Measurements from ENCODE around the gene GADD45G.

GADD45G gene

DNA sequence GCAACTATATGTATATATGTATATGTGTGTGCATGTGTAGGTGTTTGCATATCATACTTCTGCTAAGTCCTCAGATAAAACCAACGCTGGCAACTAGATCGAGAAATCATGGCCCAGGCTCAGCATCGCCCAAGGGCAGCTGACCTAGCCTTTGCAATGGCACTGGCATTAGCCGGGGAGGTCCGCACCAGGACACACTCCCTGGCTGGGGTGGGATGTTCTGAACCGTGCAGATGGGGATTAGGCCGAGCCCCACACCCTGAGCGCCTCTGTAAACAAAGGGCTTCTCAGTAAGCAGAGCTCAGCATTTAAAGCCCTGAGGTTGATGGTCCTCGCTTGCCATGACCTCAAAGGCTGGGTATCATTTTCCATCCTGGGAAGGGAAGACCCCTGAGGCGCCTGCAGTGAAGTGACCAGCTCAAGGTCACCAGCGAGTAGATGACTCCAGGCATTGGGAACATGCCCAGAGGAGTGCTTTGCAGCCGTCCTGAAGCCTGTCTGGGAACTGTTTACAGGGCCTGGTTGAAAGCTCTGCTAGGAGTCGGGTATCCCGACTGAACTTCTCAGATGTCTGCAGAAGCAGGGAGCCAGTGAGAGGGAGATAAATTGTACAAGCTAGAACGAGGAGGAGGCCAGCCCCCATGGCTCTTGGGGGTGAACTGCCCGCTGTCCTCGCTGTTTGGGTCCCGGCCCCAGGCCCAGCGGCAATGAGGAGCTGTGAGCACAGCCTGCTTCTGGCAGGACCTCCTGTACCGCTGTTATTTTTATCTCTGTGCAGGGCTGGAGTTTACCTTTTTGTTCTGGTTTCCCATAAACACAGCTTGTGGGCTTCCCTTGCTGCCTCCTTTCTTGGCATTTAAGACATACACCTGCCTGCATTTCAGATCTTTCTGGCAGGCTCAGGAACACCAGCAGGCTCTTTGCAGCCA, 18.4 kb downstream of the GADD45G start:
- no peaks in the 10 kb centered on the region for H3K36me3 ChIP-seq (replicated peaks)
- DNase-seq: no peak
- no peak for TF ChIP-seq CTCF (IDR thresholded peaks at IDR 0.05; ENCODE audit: low read depth, low read length, missing control alignments)
- no peak overlapping the region for H3K4me3 ChIP-seq (ENCODE audit: low read depth, low read length)
- H3K27ac ChIP-seq: no peak overlapping the region
- no peaks in the 10 kb centered on the region for H3K27me3 ChIP-seq (replicated peaks)
- in situ Hi-C loops (cut with HindIII; ENCODE audit: low pct_ligation_motif_present, low sequenced_read_pairs): no loop called here

DNA sequence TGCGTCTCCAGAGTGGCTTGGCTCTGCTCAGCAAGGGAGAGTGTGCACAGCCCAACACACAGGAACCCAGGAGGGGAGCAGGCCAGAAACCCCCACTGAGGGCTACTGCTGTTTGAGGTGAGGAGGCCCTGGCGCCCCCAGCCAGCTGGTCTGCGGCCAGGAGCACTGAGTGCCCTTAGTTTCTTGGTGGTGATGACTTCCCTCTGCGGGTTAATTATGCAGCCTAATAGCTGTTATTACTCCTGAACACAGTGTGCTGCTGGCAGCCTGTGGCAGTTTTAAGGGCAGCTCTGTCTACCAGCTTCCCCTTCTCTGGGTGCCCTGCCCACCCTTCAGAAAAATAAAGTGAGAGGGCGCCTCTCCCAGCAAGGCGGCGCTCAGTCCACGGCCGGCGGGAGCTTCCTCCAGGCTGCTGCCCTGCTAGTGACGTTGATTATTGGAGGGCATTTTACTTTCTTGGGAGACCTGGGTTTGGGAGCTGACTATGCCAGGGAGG, 19.2 kb downstream of the GADD45G start:
- in situ Hi-C loops (cut with HindIII; ENCODE audit: low pct_ligation_motif_present, low sequenced_read_pairs): no loop called here
- no peak for DNase-seq
- Histone ChIP-seq H3K36me3 (replicated peaks) (no peaks in the 10 kb centered on the region), H3K4me3 (ENCODE audit: low read depth, low read length) (no peak overlapping the region), H3K27me3 (replicated peaks) (no peaks in the 10 kb centered on the region), H3K27ac (no peak overlapping the region)
- no peak for TF ChIP-seq CTCF (IDR thresholded peaks at IDR 0.05; ENCODE audit: low read depth, low read length, missing control alignments)

GRCh38 chr9:89625721-89626687, 21.2 kb downstream of the GADD45G start:
- TF ChIP-seq CTCF (IDR thresholded peaks at IDR 0.05; ENCODE audit: low read depth, low read length, missing control alignments): no peak
- Histone ChIP-seq H3K27ac (no peak overlapping the region), H3K27me3 (replicated peaks) (no peaks in the 10 kb centered on the region), H3K4me3 (ENCODE audit: low read depth, low read length) (no peak overlapping the region), H3K36me3 (replicated peaks) (no peaks in the 10 kb centered on the region)
- in situ Hi-C loops (cut with HindIII; ENCODE audit: low pct_ligation_motif_present, low sequenced_read_pairs): no loop called here
- DNase-seq: no peak

DNA sequence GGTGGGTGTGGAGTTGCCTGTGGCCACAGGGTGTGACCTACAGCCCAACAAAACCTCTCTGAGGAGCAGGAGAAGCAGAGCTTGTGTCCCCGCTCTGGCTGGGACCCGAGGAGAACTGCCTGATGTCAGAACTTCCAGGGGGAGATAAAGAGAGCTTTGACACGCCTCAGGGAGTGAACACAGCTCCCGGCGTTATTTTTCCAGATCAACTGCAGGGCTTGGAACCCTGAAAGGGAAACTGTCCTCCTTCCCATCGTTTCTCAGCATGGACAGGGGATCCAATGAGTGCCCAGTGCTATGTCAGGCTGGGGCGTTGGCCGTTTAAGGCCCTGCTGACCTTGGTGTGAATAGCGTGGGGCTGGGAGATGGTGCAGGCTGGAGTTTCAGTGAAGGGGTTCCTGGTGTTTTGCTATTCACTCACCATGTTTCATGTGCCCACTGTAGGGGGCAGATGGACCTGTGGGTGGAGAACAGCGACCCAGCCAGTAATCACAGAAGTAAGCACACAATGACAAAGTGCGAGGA, 22.0 kb downstream of the GADD45G start:
- in situ Hi-C loops (cut with HindIII; ENCODE audit: low pct_ligation_motif_present, low sequenced_read_pairs): no loop called here
- no peak for DNase-seq
- H3K27me3 ChIP-seq (replicated peaks): no peaks in the 10 kb centered on the region
- no peaks in the 10 kb centered on the region for H3K36me3 ChIP-seq (replicated peaks)
- no peak for TF ChIP-seq CTCF (IDR thresholded peaks at IDR 0.05; ENCODE audit: low read depth, low read length, missing control alignments)
- no peak overlapping the region for H3K4me3 ChIP-seq (ENCODE audit: low read depth, low read length)
- H3K27ac ChIP-seq: no peak overlapping the region

GRCh38 chr9:89628601-89629000, 23.8 kb downstream of the GADD45G start:
- no peak overlapping the region for H3K4me3 ChIP-seq (ENCODE audit: low read depth, low read length)
- no peak overlapping the region for H3K27ac ChIP-seq
- no peak for TF ChIP-seq CTCF (IDR thresholded peaks at IDR 0.05; ENCODE audit: low read depth, low read length, missing control alignments)
- no peaks in the 10 kb centered on the region for H3K36me3 ChIP-seq (replicated peaks)
- in situ Hi-C loops (cut with HindIII; ENCODE audit: low pct_ligation_motif_present, low sequenced_read_pairs): no loop called here
- no peaks in the 10 kb centered on the region for H3K27me3 ChIP-seq (replicated peaks)
- no peak for DNase-seq

Measured in brain microvascular endothelial cell (primary cell).